HL-60 (cell line): Measurements from ENCODE around the gene VASH2.

Experiments
- DNase-seq, 2 experiments: peaks; one replicate each; pipeline ENCODE4 v3.0.0-alpha.2; 2010 to 2020; ENCODE audit warnings: low read depth in 1 of 2, low spot score in 1 of 2
- H3K27ac ChIP-seq: fragments of 250-450 bp; sonication (Bioruptor Pico); replicated peaks from 2 replicates; pipeline ENCODE4 v1.5.1; 2020; ENCODE audit warnings: mild to moderate bottlenecking, moderate library complexity
- H3K27me3 ChIP-seq: fragments of 250-450 bp; sonication (Bioruptor Pico); 2 replicates; pipeline ENCODE4 v1.5.1; 2021; ENCODE audit warnings: mild to moderate bottlenecking, moderate library complexity; ENCODE audit not compliant: insufficient read depth, poor library complexity, severe bottlenecking
- H3K4me3 ChIP-seq: replicated peaks from 2 replicates; pipeline ENCODE4 v1.5.1; 2011; ENCODE audit warnings: mild to moderate bottlenecking, control low read depth, low read length; ENCODE audit not compliant: insufficient read depth
- GABPA ChIP-seq: IDR thresholded peaks from 2 replicates; pipeline ENCODE4 v1.6.1; 2012; ENCODE audit warnings: low read depth
- POLR2AphosphoS5 ChIP-seq: IDR thresholded peaks from 2 replicates; pipeline ENCODE4 v1.6.1; 2012; ENCODE audit warnings: low read depth
- SPI1 ChIP-seq: IDR thresholded peaks from 2 replicates; pipeline ENCODE4 v1.6.1; 2012; ENCODE audit warnings: low read depth, mild to moderate bottlenecking, borderline replicate concordance
- TF ChIP-seq, protein P1 (sequence below): IDR thresholded peaks from one replicate; pipeline ENCODE4 v1.5.1; 2011; ENCODE audit warnings: low read length, control low read depth, inconsistent platforms; ENCODE audit not compliant: insufficient read depth
- TF ChIP-seq, protein P2 (sequence below): IDR thresholded peaks from 2 replicates; pipeline ENCODE4 v1.6.1; 2012; ENCODE audit warnings: low read depth; ENCODE audit not compliant: insufficient replicate concordance

Gene VASH2

DNA sequence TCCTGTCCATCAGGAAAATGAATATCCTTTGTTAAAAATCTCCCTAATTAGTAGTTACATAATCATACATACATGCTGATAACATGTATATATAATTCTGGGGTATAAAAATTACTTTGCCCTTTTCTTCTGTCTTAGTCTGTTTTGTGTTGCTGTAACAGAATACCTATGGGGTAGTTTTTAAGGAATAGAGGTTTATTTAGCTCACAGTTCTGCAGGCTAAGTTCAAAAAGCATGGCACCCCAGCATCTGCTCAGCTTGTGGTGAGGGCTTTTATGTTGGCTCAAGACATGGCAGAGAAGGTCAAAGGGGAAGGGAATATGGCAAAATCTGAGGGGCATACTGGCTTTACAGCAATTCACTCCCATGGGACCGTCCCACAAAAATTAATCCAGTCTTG is 84.4 kb downstream of the VASH2 start:
- no peak overlapping the region for H3K27ac ChIP-seq
- TF ChIP-seq, protein P1, sequence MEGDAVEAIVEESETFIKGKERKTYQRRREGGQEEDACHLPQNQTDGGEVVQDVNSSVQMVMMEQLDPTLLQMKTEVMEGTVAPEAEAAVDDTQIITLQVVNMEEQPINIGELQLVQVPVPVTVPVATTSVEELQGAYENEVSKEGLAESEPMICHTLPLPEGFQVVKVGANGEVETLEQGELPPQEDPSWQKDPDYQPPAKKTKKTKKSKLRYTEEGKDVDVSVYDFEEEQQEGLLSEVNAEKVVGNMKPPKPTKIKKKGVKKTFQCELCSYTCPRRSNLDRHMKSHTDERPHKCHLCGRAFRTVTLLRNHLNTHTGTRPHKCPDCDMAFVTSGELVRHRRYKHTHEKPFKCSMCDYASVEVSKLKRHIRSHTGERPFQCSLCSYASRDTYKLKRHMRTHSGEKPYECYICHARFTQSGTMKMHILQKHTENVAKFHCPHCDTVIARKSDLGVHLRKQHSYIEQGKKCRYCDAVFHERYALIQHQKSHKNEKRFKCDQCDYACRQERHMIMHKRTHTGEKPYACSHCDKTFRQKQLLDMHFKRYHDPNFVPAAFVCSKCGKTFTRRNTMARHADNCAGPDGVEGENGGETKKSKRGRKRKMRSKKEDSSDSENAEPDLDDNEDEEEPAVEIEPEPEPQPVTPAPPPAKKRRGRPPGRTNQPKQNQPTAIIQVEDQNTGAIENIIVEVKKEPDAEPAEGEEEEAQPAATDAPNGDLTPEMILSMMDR, result no peak
- TF ChIP-seq POLR2AphosphoS5 (no peak), SPI1 (no peak), GABPA (no peak)
- TF ChIP-seq, protein P2, sequence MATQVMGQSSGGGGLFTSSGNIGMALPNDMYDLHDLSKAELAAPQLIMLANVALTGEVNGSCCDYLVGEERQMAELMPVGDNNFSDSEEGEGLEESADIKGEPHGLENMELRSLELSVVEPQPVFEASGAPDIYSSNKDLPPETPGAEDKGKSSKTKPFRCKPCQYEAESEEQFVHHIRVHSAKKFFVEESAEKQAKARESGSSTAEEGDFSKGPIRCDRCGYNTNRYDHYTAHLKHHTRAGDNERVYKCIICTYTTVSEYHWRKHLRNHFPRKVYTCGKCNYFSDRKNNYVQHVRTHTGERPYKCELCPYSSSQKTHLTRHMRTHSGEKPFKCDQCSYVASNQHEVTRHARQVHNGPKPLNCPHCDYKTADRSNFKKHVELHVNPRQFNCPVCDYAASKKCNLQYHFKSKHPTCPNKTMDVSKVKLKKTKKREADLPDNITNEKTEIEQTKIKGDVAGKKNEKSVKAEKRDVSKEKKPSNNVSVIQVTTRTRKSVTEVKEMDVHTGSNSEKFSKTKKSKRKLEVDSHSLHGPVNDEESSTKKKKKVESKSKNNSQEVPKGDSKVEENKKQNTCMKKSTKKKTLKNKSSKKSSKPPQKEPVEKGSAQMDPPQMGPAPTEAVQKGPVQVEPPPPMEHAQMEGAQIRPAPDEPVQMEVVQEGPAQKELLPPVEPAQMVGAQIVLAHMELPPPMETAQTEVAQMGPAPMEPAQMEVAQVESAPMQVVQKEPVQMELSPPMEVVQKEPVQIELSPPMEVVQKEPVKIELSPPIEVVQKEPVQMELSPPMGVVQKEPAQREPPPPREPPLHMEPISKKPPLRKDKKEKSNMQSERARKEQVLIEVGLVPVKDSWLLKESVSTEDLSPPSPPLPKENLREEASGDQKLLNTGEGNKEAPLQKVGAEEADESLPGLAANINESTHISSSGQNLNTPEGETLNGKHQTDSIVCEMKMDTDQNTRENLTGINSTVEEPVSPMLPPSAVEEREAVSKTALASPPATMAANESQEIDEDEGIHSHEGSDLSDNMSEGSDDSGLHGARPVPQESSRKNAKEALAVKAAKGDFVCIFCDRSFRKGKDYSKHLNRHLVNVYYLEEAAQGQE, result no peak
- no peak for DNase-seq
- no peak overlapping the region for H3K4me3 ChIP-seq
- no peaks in the 10 kb centered on the region for H3K27me3 ChIP-seq

DNA sequence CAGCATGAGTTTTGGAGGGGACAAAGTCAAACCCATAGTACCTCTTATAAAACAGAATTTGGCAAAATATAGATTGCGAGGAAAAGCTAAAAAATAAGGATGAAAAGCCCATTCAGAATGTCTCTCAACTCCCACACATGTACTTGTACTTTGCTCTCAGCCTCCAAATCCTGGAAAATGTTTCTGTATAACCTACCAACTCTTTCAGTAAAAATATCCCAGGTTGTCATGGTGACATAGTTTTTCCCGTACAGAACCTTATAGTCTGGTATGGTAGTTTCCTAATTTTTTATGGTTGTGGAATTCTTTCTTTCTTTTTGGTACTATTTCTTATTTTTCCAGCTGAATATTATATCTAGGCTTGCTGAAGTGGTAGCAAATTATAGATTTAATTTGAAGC is 85.2 kb downstream of the VASH2 start:
- no peaks in the 10 kb centered on the region for H3K27me3 ChIP-seq

More for the DNA sequence above, 85.2 kb downstream of the VASH2 start:
- Histone ChIP-seq H3K27ac (no peak overlapping the region), H3K4me3 (no peak overlapping the region)
- no peak for DNase-seq
- TF ChIP-seq, protein P2, result no peak
- TF ChIP-seq POLR2AphosphoS5 (no peak), GABPA (no peak)
- TF ChIP-seq, protein P1, result no peak
